Stimulated activated CD4-positive, alpha-beta T cell treated with anti-CD3 and anti-CD28 coated beads, Interleukin-1b, Interleukin-23, amount 100 ng/mL, for 48 hours (primary cell): ENCODE measurements around the gene NCK2.

Experiments
- DNase-seq: peaks from one replicate; pipeline ENCODE4 v3.0.0-alpha.2; 2020

The NCK2 gene

DNA sequence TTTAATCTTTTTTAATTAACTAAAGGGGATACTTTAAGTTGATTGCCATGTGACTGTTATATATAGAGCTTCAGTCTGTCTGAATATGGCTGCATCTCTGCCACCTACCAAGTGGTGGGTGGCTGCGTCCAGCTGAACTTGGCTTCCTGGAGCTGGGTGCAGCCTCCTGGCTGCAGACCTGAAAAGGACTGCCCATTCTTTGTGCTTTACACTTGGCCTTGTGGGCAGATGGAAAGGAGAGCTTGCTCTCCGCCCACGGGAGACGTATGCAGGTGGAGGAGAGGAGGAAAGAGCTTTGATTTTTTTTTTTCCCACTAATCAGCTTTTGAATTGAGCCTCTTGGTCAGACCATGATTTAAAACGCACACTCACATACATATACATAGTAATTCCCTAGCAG is 34.7 kb downstream of the NCK2 start:
- DNase-seq: no peak

DNA sequence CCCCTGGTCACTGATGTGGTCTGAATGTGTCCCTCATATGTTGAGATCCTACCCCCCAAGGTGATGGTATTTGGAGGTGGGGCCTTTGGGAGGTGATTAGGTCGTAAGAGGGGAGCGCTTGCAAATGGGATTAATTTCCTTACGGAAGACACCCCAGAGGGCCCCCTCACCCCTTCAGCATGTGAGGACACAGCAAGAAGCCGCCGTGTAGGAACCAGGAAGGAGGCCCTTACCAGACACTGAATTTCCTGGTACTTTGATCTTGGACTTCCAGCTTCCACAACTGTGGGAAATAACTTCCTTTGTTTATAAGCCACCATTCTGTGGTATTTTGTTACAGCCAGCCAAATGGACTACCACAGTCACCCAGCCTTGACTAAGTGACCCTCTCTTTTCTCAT is 35.9 kb downstream of the NCK2 start:
- no peak for DNase-seq

DNA sequence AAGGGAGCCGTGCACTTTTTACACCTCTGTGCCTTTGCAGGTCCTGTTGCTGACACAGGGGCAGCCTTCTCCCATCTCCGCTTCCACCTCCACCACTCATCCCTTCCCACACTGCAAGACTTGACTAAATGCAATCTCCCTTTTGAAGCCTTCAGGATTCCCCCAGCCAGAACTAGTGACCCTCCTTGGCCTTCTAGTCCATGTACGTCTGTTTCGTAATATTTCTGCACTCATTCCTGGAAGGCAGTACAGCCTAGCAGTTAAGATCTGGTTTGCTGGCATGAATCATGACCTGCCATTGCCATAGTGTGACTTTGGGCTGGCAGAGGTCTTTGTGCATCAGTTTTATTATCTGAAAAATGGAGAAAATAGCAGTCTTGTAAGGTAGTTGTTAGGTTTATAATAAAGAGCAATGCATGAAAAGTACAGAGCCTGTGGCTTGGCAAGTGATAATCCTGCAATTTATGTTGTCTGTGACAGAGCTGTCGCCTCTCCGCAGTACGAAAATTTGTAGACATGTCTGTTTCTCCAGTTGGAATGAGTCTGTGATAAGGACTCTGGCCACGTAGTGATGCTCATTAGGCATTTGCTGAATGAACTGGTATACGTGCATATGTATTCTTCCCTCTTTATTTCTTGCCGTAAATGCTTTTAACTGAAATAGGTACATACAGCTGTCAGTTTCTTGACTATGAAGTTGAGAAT is 36.7 kb downstream of the NCK2 start:
- DNase-seq: no peak

DNA sequence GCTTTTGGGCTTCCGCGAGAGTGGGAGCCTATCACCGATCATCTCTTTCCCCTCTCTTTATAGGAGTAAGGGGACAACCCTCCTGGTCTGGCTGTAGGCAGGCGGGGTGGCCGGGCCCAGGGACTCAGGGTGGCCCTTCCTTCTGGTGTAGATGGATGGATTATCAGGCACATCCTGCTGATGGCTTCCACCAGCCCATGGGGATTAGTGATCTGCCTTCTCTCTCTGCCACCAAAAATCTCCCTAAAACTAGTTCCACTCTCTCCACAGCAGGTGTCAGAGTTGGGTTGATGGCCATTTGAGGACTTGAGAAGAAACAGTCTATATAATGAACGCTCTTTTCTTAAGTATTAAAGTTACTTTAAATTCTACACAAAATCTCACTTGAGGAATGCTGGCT is 37.4 kb downstream of the NCK2 start:
- DNase-seq: no peak

DNA sequence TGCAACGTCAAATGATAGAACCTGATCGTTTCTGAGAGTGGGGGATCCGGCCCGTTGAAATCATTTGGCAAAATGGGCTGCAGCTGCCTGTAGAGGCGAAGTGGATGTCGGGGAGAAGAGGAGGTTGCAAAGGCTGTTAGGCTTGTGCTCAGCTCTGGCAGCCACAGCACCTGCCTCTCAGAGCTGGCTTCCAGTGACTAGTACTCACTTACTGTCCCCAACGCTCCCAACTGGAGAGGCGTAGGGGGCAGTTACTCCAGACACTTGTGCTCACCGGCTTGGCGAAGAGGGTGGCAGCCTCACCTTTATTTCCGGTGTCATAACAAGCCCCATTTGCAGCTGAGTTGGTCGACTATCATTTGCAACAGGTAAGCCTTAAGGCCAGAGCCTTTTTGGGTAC is 37.9 kb downstream of the NCK2 start:
- DNase-seq: no peak

DNA sequence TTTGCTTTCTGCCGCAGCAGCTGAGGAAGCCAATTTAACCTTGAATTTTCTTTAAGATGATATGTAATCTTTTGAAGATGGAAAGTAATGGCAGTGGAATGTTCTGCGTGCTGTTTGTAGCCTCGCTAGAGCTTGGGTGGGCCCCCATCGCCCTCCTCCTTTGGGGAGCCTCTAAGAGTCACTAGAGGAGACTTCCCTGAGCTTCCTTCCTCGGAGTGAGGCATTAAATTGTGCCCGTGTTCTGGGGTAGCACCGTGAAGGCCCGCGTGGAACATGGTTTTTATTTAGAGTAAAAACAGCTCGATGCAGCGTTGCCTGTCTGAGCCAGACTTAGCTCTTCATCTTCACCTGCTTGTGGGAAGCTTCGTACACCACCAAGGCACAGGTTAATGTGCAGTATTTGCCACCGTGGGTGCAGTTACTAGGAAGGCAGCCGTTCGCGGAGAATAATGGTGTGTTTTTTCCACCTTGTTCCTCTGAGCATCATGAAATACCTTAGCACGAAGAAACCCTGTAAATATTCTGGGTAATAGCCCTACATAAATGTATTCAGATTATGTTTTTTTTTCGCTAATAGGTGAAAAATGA is 38.5 kb downstream of the NCK2 start:
- no peak for DNase-seq

DNA sequence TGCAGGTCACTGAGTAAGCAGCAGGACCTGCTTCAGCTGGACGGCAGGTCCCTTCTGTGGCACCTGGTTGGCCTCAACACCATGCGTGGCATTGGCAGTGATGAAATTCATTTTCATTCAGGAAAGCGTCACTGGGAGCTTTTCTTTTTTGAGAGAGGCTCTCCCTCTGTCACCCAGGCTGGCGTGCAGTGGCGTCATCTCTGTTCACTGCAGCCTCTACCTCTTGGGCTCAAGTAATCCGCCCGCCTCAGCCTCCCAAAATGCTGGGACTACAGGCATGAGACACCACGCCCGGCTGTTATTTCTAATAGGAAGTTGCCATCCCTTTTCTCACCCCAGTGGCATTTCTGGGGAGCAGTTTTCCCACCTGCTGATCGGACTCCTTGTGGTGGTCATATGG is 39.3 kb downstream of the NCK2 start:
- no peak for DNase-seq

DNA sequence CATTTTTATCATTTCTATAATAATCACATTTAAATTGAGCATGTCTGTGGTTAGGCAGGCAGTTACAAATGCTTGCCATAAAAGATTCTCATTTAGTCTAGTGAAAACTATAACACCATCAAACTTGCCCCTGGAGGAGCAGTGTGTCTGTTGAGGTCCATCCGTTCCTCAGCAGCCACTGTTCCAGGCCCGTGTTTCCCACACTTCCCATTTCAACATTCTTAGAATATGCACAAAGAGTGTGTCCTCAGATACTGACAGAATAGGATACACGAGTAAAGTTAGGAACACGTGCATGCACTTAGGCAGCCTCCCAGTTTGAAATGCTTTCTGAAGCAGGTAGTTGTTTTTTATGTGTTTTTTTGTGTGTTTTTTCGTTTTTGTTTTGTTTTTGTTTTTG is 39.9 kb downstream of the NCK2 start:
- DNase-seq: no peak

DNA sequence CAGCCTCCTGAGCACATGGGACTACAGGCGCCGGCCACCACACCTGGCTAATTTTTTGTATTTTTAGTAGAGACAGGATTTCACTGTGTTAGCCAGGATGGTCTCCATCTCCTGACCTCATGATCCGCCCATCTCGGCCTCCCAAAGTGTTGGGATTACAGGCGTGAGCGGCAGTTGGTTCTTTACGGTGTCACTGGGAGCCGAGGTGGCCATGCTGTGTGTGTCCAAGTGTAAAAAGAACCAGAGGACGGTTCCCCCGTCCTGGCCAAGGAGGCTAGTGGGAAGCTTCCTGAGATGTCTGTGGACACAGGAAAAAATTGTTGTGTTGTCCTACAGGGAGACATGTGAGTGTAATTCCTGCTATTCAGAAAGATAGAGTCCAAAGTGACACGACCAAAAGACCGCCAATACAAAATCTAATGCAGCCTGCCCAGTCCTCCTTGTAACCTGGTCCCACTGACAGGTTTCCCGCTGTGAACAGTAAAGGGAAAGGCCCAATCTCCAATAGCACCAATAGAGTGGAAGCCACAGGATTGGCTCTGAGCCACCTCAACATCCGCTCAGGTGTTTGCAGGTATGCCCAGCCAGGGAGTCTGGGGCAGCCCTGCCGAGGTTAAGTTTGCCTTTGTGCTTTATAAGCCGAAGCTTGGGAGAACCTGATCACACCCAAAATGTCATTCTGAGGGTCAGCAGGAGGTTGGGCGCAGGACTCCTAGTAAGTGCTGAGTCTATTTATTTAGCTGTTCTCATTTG is 40.6 kb downstream of the NCK2 start:
- no peak for DNase-seq

DNA sequence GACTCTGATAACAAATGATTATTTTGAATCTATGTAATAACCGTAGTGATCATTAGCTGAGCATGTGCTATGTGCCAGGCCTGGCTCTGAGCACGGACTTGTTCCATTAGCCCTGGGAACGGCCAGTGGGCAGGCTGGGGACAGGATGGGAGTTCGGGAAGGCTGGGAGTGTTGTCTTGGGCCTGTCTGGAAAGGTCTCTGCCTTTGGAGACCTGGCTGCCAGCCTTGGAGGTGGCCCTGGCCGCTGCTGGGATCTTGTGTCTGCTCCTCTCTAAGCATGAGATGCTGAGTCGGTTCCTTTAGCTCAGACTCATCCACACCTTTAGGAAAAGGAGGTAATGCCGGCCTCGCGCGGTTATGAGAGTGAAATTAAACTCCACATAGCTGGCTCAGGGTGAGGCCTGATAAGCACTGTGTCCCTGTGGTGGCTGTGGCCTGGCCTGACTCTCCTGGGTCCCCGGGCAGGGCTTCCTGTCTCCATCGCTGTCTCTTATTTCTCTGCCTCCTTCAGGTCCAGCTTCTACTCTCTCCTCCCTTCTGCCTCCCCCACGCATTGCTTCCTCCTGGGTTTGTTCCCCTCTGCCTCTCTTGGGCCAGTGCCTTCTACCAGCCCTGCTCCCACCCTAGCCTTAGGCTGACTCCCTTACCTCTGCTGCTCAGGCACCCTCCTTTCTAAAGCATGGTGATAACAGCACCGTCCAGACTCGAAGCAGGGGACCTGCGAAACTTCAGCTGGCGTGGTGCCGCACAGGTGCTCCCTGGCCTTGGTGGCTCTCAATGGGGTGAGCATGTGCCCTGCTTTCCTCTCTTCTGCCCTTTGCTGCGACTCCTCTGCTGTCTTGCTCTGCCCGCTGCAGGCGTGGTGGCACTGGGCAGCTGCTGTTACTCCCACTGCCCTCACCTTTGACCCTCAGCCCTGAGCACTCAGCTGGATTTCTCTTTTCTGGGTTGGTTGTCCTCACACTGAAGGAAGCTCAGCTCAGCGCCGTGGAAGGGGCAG is 41.8 kb downstream of the NCK2 start:
- DNase-seq: no peak

DNA sequence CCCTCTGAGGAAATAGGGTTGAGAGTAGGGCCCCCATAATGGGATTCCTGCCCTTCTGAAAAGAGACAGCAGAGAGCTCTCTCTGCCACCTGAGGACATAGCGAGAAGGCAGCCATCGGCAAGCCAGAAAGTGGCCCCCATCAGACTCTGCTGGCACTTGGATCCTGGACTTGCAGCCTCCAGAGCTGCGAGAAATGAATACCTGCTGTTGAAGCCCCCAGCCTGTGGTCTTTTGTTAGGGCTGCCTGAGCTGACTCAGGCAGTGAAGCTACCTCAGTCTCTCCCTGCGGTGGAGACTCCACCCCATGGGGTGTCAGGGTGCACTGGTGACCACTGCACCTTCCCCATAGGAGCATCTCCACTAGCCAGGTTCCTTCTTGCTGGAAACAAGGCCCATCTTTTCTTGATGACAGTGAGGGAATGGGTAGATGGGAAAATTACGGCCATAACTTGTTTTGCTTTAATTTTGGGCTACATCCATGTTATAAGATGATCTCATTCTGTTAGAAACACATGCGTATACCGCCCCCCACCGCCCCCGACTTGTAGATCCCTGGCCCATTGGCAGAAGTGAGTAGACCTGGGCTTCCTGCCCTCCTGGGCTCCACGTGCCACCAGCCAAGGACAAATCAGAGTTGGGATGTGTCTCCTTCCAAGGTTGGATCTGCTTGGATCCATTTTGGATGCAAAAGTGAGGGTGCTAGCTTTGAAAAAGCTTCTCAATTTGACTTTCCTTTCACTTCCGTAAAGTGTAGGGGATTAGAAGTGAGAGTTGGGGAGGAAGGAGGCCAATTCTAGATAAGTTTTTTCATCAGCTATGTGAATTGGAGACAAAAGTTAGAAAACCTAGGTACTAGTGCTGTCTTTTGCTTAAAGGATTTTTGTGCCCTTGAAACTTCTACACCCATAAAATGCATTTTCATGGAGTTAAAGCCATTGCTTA is 42.9 kb downstream of the NCK2 start:
- no peak for DNase-seq

DNA sequence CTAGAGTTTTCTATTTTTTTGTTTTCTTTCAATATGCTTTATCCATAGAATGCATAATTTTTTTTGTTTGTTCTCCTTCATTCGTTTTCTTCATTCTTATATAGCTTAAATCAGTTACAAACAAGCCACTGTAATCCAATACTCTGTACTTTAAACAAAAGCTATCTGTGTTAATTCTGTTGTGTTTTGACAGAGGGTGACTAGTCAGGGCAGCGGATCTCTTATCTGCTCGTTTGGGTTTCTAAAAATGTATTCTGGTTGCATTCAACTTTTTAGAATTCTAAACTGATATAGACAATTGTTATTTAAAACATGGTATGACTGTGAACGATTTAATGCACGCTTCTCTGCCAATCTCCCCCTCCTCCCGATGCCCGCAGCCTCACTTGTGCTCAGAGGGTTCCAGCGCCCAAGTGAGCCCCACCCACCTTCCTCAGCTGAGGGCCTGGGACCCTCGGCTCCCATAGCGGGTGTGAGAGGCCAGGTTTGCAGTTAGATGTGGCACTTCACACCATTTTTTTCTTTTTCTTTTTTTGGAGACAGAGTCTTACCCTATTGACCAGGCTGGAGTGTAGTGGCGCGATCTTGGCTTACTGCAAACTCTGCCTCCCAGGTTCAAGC is 44.1 kb downstream of the NCK2 start:
- DNase-seq: no peak

DNA sequence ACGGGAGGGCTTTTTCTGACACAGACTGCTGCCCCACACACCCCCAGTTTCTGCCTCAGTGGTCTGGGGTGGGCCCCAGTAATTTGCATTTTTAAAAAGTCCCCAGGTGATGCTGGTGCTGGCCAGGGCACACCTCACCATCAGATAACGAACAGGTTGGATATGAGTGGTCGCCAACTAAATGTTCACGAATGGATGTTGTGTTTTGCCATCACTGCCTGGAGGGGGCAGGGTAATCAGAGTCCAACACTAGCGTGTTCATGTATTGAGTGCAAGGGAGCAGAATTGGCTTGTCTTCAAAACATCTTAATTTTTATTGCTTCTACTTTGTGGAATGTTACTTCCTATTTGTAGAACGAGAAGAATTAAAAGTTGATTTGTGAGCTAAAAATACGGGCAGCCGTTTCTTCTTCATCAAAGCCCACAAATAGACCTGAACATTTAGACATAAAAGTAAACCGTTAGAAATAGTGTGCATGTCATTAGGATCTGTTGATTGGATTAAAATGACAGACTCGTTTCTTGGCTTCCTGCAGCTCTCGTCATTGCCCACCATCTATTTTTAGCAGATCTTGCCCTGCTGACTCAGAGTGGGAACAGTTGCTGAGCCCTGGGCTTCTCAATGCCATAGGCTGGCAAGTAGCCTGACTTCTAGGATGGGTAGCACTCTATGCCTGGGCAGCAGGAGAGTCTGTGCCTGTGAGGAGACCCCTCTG is 45.2 kb downstream of the NCK2 start:
- peak; percentile 78 for DNase-seq

DNA sequence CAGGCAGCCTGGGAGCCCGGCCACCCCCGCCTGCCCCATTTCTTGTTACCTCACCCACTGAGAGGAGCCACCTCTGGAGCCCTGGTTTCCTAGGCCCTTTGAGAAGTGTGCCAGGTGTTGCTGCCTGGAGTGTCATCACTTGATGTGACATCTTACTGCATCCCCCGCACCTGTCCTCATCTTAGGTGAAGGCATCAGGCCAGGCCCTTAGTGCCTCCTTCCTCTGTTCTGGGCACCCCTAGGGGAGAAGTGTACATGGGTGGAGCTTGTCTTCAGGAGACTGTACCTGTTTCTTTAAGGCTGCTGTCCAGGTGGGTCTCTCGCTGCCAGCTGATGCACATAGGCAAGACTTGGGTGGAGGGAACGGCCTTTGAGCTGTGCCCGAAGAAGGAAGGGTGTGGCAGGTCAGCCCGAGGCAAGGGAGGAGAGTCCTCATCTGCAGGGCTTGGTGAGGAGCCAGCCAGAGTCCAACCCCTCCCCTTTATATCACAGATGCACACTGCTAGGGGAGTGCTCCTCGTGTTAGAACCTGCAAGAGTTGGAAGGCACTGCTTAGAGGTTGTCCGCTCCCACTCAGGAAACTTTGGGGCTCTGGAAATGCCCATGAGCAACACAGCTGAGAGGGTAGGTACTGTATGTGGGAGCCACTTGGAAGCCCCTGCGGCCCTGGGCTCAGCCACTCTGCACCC is 45.9 kb downstream of the NCK2 start:
- no peak for DNase-seq

DNA sequence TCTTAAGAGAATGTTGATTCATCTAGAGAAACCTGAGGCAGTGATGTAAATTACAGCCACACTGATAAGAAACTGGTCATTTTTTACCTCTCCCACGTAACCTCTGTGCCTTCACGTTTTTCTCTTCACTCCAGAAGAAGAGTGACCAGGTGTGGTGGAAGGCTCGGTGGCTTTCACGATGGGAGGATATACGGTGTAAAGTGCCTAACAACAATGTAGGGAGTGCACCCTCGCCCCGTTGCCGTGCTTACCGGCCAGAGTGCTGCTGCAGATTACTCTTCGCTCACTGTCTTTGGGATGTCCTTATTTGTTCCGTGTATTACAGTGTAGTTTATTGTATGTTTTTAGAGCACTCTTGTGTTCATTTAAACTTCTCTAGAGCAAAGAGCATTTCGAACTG is 46.5 kb downstream of the NCK2 start:
- DNase-seq: no peak

DNA sequence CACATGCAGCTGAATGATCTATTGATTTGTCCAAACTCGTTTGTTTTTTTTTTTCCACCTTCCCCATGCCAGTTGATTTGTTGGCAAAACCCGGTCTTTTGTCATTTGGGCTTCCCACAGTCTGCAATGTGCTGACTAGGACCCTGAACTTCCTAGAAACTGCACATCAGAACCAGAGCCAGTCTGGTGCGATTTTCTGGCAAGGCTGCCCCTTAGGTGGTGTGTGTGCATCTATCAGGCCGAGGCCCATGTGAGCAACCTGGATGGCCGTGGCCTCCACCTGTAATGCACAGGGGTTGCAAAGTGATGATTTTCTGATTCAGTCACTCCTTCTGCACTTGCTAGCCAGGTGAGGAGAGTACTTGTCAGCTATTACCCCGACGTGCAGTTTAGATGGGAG is 47.8 kb downstream of the NCK2 start:
- no peak for DNase-seq

DNA sequence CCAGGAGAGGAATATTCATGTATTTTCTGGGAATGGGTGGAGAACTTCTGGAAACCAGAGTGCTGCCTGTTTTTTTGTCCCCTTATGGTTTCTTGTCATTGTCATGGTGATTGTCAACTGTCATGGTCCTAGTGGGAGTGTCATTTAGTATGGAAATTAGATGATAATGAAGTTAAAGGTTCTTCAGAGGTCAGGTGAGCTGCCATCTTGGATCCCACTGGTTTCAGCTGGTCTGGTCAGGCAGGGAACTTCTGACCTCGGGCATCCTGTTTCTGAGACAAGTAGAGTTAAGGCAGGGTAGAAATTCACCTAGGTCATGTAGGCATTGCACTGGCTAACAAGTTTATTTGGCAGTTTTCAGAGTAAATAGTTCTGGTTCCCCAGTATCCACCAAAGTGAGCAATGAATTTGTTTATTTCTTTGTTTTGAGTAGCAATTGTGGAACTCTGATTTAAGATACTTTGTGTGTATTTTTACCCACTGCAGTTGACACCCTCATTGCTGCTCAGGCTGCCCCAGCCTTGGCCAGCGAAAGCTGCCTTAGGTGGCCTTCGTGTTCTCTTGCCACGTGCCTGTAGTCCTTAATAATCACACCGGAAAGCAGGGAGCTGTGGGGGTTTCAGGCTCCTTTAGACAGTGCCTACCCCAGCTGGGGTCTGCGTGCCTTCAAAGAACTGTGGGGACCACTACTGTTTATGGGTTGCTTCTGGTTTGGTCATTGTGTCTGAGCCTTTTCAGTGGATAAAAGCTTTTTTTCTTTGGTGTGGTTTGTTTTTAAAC is 48.7 kb downstream of the NCK2 start:
- no peak for DNase-seq

DNA sequence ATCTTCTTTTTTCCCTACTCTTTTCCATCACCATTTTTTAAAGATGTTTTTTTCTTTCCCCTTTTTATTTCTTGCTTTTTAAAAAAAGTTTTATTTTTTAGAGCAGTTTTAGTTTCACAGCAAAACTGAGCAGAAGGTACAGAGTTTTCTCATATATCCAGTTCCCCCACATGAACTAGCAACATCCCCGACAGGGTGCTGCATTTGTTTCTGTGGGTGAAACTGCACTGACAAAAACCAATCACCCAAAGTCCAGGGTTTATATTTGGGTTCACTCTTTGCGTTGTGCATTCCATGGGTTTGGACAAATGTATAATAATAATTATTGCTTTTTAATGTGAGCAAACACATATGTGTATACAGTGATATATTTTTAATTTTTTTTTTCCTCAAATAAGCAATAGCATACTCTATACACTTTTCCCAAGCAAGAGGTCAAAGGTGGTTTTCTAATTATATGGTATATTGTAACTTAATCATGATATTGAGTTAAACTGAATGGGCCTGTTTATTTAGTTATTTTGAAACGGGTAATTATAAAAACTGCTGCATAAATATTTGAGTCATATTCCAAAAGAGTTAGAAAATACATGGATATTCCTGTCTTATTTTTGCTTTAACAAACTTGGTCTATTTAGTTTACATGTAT is 50.3 kb downstream of the NCK2 start:
- DNase-seq: no peak

DNA sequence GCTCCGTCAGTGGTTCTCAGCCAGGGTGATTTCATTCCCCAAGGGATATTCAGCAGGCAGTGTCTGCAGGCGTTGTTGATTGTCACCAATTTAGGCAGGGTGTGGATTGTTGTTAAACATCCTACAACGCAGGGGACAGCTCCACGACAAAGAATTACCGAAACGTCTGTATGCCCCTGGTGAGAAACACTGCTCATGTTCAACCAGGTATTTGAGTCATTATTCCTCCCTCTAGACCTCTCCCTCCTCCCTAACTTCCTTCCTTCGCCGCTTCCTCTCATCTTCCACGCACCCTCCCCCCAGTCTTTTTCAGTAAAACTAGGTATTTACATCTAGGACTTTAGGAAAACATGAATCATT is 50.8 kb downstream of the NCK2 start:
- peak; percentile 37 for DNase-seq
